Right lobe of liver (tissue), 4 donors: ENCODE measurements around the gene SPEF2.

Source experiments
- CTCF ChIP-seq, 4 donors: fragments of 200-600 bp in 3 of 4; fragments of 450-650 bp in 1 of 4; IDR thresholded peaks; one replicate each; pipeline versions ENCODE4 v1.5.1 to v1.8.0; 2016 to 2022; ENCODE audit warnings: antibody characterized with exemption in 4 of 4, mild to moderate bottlenecking in 2 of 4
- POLR2A ChIP-seq: fragments of 450-650 bp; IDR thresholded peaks from one replicate; pipeline ENCODE4 v1.6.1; 2017; ENCODE audit warnings: antibody characterized with exemption, mild to moderate bottlenecking
- donor health status: DM: no; HTN: no; CAD: no.
- donor health status: DM: no; HTN: no; CAD: no.
- donor health status: DM: no; HTN: yes; CAD: no.

DNA sequence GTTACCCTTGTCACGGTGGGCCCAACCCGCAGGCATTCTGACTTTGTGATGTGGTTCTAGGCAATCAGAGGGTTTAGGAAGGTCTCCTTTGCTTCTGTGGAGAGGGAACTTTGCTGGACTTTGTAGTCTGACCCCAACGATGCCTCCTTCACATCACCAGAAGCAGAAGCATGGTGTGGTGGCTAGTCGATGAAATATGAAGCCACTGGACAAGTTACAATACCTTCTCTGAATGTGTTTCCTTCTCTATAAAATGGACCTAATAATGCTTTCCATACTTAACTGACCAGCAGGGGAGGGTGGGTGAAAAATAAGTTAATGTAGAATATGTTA lies 607 bp downstream of the SPEF2 start:
- TF ChIP-seq CTCF (IDR thresholded peaks at IDR 0.05) = no peak
- TF ChIP-seq POLR2A = no peak
